A549 treated with CpdA at 1 μM for 4 hours (cell line): Measurements from ENCODE around the gene TRUB2. TPM values are rescaled to one million over a fixed set of nuclear protein-coding genes. Genes with fewer than 3 reads are reported as not detected.

Experiments used
- total RNA-seq: library from RNA; stranded (reverse); fragments of 200-300 nt; extraction: Qiagen RNA extraction; gene quantifications from 5 replicates; pipeline ENCODE4 v1.2.3, GENCODE V29; 2022; ENCODE audit warnings: low read depth

TRUB2 gene, protein sequence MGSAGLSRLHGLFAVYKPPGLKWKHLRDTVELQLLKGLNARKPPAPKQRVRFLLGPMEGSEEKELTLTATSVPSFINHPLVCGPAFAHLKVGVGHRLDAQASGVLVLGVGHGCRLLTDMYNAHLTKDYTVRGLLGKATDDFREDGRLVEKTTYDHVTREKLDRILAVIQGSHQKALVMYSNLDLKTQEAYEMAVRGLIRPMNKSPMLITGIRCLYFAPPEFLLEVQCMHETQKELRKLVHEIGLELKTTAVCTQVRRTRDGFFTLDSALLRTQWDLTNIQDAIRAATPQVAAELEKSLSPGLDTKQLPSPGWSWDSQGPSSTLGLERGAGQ
- total RNA-seq: 41.8 to 58.7 TPM (median 50.6 TPM) in 5 replicates

DNA sequence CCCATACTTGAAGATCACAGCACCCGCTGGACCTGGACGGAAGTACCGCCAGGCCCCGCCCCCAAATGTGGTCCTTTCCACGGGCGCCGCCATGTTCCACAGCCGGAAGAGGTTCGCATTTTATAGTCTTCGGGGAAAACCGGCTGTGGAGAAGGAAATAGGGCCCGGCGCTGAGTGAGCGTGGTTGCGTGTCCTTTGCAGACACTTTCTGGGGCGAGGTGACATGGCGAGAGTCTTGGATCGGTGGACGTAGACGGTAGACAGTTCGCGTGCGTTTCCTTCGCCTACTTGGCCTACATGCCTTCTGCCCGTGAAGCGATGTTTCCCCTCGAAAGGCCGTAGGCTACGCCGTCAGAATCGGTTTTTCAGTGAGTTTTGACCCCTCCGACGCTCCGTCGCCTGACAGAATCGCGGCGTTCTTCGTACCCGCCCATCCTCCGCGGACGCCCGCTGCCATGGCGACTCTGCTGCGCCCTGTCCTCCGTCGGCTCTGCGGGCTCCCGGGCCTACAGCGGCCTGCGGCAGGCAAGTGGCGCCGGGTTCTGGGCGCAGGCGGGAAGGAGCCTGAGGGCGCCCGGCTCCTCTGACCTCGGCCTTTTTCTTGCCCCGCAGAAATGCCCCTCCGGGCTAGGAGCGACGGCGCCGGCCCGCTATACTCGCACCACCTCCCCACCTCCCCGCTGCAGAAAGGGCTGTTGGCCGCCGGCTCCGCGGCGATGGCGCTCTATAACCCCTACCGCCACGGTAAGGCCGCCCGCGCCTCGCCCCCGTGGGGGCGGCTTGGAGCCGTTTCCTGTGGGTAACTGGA lies at the start of gene TRUB2, which contains the start of gene COQ4:
Gene TRUB2 (minus strand): TSS at position 44 of the 808 bp plus-strand sequence. CDS start 39 bp downstream, at position 5.
Gene COQ4 (plus strand): TSS at position 436 of the 808 bp plus-strand sequence. CDS start 20 bp downstream, at position 456.

DNA sequence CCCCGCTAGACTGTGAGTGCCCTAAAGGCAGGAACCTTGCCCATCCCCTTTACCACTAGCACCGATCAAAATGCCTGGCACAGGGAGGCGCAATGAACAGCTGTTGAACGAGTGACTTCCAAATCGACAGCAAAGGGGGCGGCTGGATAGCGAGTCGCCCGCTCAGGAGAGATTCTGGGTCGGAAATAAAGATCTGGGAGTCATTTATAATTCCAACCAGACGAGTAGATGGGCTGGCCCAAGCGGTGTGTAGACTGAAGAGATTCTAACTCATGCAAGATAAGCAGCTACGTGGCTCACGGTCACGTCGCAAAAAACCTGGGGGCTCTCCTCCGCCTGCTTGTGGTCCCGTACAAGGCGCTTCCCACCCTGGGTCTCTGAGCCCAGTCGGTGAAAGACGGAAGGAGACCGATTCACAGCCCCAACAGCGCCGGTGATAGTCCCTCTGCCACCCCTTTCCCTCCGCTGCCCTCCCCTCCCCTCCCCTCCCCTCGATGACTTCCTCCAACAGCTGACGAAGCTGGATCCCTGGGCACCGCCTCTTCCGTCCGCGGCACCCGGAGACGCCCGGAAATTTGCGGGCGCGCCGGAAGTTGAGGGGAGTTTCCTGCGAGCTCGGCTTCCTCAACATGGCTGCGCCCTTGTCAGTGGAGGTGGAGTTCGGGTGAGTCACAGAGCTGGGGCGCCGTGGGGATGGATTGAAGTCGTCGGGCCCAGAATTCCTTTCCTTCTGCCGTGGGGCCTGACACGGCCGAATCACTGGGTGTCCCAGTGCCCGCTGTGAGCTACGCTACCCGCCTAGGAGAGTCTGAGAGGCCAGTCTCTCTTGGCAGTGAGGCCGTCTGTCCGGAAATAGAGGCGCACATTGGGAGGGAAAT lies 48.7 kb upstream of the TRUB2 start, which contains the start of gene URM1:
Gene URM1 (plus strand): TSS at position 623 of the 878 bp plus-strand sequence. CDS start 7 bp downstream, at position 630.

DNA sequence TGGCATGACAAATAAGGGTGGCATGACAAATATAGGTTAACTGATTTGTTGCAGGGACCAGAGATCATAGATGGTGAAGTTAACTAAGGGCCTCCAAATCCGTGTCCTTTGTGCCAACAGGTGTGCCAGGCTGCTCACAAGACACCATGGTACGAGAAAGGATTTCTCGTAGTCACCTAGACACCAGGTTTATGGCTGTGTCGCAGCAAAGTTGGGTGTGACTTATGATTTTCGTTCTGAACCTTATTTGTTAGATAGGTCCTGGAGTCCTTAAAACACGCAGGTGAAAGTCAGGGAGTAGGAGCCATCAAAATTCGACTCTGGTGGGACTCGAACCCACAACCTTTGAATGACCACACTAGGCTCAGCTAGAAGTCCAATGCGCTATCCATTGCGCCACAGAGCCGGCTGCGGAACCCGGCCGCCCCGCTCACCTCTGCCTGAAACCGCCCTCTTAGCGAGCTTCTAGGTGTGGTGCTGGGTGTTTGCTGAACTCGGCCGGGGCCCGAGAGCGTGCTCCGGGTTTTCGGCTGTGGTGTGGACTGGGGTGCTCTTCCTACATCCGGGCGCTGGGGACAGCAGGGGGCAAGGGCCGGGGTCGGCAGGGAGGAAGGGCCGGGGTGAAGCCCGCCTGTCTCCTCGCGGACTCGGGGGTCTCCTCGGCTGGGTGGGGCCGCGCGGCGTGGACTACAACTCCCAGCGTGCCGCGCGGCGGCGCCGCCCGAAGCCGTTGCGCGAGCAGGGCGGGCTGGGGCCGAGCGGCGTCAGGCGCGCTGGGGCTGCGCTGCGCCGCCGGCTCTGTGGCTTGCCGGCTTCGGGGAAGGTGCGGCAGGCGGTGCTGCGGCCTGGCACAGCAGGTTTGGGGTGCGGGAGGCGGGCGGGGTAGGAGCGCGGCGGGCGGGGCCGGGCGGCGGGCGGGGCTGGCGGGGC lies 17.8 kb upstream of the TRUB2 start, which contains the start of gene SLC27A4:
Gene SLC27A4 (plus strand): TSS at position 767 of the 930 bp plus-strand sequence. CDS start 2,606 bp downstream, outside the sequence.

DNA sequence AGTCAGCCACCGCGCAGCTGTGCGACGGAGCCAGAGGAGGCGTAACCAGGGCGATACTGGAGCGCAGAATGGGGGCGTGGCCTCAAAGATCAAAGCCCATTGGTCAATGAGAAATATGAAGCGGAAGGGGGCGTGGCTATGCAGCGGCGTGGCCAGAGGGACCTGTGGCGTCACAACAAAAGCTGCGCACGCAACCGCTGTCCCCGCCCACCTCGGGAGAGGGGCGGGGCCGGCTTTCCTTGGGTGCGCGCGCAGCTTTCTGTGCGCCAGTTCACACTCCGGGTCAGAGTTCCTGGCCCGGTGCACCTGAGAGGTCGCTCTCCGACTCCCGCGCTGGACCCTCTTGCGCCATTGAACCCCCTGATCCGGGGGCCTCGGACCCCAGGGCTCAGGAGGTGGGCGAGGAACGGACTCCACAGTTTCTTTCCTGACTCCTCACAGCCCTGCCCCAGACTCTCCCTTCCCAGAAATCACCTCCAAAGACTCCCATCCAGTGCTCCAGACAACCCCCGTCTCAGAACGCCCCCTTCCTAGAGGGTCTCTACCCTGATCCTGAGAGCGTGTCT lies 46.2 kb downstream of the TRUB2 start, which contains the start of gene SWI5:
Gene SWI5 (plus strand): TSS at position 269 of the 566 bp plus-strand sequence.

DNA sequence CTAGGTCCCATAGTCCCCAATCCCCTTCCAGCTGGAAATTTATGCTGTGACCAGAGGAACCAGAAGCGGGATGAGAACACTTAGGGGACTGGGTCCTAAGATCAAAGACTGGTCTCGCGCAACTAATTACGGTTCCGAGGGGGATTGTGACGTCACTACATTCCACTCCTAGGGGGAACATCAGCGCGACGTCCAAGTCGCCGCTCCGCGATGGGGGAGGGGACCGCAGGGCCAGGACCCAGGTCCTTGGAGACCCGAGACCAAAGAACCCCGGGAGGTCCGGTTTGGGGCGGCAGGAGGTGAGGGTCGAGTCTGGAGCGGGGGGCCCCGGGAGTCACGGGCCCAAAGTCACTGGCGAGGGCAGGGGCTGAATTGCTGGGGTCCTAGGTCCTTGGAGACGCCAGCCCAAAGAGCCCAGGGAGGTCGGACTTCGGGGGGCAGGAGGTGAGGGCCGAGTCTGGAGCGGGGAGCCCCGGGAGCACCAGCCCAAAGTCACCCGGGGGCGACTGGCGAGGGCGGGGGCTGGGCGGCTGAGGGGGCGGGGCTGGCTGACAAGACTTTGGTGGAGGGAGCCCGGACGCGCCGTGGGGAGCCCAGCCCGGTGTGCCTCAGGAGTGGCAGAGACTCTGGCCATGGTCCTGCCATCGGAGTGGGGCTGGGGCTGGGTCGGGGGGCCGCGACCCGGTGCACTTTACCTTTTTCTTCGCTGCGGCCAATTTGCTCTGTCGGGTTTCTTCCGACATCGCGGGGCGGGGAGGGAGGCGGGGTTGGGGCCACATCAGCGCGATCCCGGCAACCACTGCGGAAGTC lies 46.8 kb downstream of the TRUB2 start, which contains the start of gene GOLGA2:
Gene GOLGA2 (minus strand): TSS at position 810 of the 810 bp plus-strand sequence. CDS start 31 bp downstream, at position 779.

Other genes starting within 250 kb of the TRUB2 start
- gene PTGES2, start 194.7 kb downstream of the TRUB2 start, total RNA-seq: 69.0 to 104 TPM (median 95.2 TPM) in 5 replicates
- 1.0 to 5.7 TPM (median 3.3 TPM) in 5 replicates for gene LCN2, start 173.0 kb downstream of the TRUB2 start, total RNA-seq
- gene BBLN, start 162.2 kb downstream of the TRUB2 start, total RNA-seq: 40.0 to 66.7 TPM (median 60.4 TPM) in 5 replicates
- gene CIZ1, start 130.9 kb downstream of the TRUB2 start, total RNA-seq: 68.6 to 92.4 TPM (median 89.9 TPM) in 5 replicates
- gene DNM1, start 119.1 kb downstream of the TRUB2 start, total RNA-seq: 82.3 to 102 TPM (median 86.9 TPM) in 5 replicates
- gene GOLGA2, start 46.4 kb downstream of the TRUB2 start, total RNA-seq: 46.7 to 56.1 TPM (median 50.3 TPM) in 5 replicates
- gene SWI5, start 46.2 kb downstream of the TRUB2 start, total RNA-seq: 45.4 to 49.3 TPM (median 48.8 TPM) in 5 replicates
- gene COQ4, start 392 bp upstream of the TRUB2 start, total RNA-seq: 49.6 to 63.0 TPM (median 60.8 TPM) in 5 replicates
- 33.7 to 52.5 TPM (median 47.1 TPM) in 5 replicates for gene SLC27A4, start 18.1 kb upstream of the TRUB2 start, total RNA-seq
- 63.1 to 87.1 TPM (median 82.4 TPM) in 5 replicates for gene URM1, start 48.9 kb upstream of the TRUB2 start, total RNA-seq
- gene CERCAM, start 98.4 kb upstream of the TRUB2 start, total RNA-seq: 31.8 to 43.4 TPM (median 33.7 TPM) in 5 replicates
- gene ODF2, start 133.6 kb upstream of the TRUB2 start, total RNA-seq: 27.5 to 30.1 TPM (median 29.0 TPM) in 5 replicates
- gene GLE1, start 182.3 kb upstream of the TRUB2 start, total RNA-seq: 31.8 to 34.6 TPM (median 32.8 TPM) in 5 replicates
- 137 to 150 TPM (median 142 TPM) in 5 replicates for gene SPTAN1, start 230.1 kb upstream of the TRUB2 start, total RNA-seq